ENCODE measurements around the gene SLC39A11. TPM values are rescaled to one million over a fixed set of nuclear protein-coding genes. Genes with fewer than 3 reads are reported as not detected.

SLC39A11 gene
- polyA plus RNA-seq, 1 donor from 2014 or later: 8.0 TPM

DNA sequence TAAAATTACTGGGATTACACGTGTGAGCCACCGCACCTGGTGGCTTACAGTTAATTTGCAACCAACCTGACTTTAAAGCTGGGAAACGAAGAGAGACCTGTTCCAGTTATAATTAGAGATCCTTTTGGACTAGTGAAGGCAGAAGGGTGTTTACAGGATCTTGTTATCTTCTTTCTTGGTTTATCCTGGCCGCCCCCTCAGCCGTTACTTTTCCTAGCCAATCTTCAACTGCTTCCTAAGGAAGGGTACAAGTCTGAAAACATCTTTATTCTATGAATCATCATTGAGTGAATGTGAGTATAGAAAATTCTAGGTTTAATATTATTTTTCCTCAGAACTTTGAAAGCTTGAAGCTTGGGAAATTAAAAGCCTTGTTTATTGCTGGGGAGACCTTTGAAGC, 286.5 kb downstream of the SLC39A11 start:
- Histone ChIP-seq H3K27me3 (ENCODE audit: insufficient read depth, low read depth, low read length) (no peaks in the 10 kb centered on the region), H3K9me2 (ENCODE audit: insufficient read depth, low read length) (no peaks in the 10 kb centered on the region), H3K9ac (ENCODE audit: low read length) (no peak overlapping the region), H2AFZ (ENCODE audit: low read depth, low read length) (no peak overlapping the region), H3K4me3 (ENCODE audit: low read length) (no peak overlapping the region), H3K9me3 (ENCODE audit: low read length) (no peaks in the 10 kb centered on the region), H4K20me1 (ENCODE audit: insufficient read depth) (no peaks in the 10 kb centered on the region), H3K4me2 (ENCODE audit: low read length) (no peak overlapping the region), H3K79me2 (replicated peaks; ENCODE audit: insufficient read depth, low read length) (no peaks in the 10 kb centered on the region), H3K27ac (ENCODE audit: low read length) (no peak overlapping the region), H3K36me3 (ENCODE audit: insufficient read depth, low read length) (no peaks in the 10 kb centered on the region), H3F3A (ENCODE audit: insufficient read depth, low read length, poor library complexity, severe bottlenecking) (no peaks in the 10 kb centered on the region)
- TF ChIP-seq CTCF (IDR thresholded peaks at IDR 0.05; ENCODE audit: poor library complexity, severe bottlenecking): no peak
- no peak for TF ChIP-seq SMC3 (conservative IDR thresholded peaks at IDR 0.05; ENCODE audit: poor library complexity)

DNA sequence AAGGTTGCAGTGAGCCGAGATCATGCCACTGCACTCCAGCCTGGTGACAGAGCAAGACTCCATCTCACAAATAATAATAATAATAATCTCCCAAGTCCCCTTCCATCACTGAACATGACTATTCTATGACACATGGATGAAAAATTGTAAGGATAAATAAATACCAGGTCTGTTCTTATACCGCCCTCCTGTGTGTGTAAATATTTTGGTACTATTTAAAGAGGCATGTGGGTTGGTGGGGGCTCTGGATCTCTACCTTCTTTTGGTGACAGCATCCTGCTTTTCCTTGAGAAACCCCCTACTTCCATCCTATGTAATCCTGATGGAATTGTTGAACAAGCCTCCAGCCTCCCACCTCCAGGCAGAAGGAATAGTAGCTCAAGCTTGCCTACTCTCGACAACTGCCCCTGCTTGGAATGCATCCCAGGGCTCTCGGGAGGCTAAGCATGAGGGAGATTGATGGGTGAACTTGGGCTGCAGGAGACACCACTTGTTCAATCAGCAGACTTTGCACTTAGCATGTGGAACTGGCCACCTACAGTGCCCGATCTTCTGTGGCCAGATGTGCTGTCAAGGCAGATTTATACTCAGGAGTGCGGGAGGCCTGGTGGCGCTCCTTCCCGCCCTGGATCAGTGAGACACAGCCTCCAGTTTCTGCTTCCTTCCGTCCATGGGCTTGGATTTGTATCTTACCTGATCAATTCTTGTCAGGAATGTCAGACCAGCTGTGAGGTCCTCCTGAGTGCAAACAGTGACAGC, 287.4 kb downstream of the SLC39A11 start:
- no peak overlapping the region for H3K27ac ChIP-seq (ENCODE audit: low read length)
- H3K27me3 ChIP-seq (ENCODE audit: insufficient read depth, low read depth, low read length): no peaks in the 10 kb centered on the region
- H3K9me2 ChIP-seq (ENCODE audit: insufficient read depth, low read length): no peaks in the 10 kb centered on the region
- no peak overlapping the region for H3K4me2 ChIP-seq (ENCODE audit: low read length)
- no peaks in the 10 kb centered on the region for H3K79me2 ChIP-seq (replicated peaks; ENCODE audit: insufficient read depth, low read length)
- no peaks in the 10 kb centered on the region for H3F3A ChIP-seq (ENCODE audit: insufficient read depth, low read length, poor library complexity, severe bottlenecking)
- H2AFZ ChIP-seq (ENCODE audit: low read depth, low read length): no peak overlapping the region
- H3K9ac ChIP-seq (ENCODE audit: low read length): no peak overlapping the region
- no peak overlapping the region for H3K4me3 ChIP-seq (ENCODE audit: low read length)
- H4K20me1 ChIP-seq (ENCODE audit: insufficient read depth): no peaks in the 10 kb centered on the region
- H3K36me3 ChIP-seq (ENCODE audit: insufficient read depth, low read length): no peaks in the 10 kb centered on the region
- H3K9me3 ChIP-seq (ENCODE audit: low read length): no peaks in the 10 kb centered on the region
- TF ChIP-seq MXI1 (conservative IDR thresholded peaks at IDR 0.05; ENCODE audit: poor library complexity, severe bottlenecking) (no peak), TAF1 (IDR thresholded peaks at IDR 0.05; ENCODE audit: low read depth) (no peak), EP300 (conservative IDR thresholded peaks at IDR 0.05; ENCODE audit: poor library complexity, severe bottlenecking) (no peak), EZH2 (IDR thresholded peaks at IDR 0.05; ENCODE audit: borderline replicate concordance, insufficient read depth, low read length, poor library complexity, severe bottlenecking) (no peak), RAD21 (conservative IDR thresholded peaks at IDR 0.05) (no peak), POLR2AphosphoS5 (IDR thresholded peaks at IDR 0.05) (no peak), REST (IDR thresholded peaks at IDR 0.05; ENCODE audit: borderline replicate concordance) (no peak), CTCF (IDR thresholded peaks at IDR 0.05; ENCODE audit: poor library complexity, severe bottlenecking) (no peak), SMC3 (conservative IDR thresholded peaks at IDR 0.05; ENCODE audit: poor library complexity) (no peak)
